NCI-H187 (cell line): Measurements from ENCODE around the gene TBC1D4.

ENCODE experiments used
- DNase-seq, 2 experiments: peaks; one replicate each; lab custom pipeline; 2025; lab: John Stamatoyannopoulos, UW

Gene TBC1D4

GRCh38 chr13:75489502-75490263, 7.7 kb upstream of the TBC1D4 start:
- no peak for DNase-seq

DNA sequence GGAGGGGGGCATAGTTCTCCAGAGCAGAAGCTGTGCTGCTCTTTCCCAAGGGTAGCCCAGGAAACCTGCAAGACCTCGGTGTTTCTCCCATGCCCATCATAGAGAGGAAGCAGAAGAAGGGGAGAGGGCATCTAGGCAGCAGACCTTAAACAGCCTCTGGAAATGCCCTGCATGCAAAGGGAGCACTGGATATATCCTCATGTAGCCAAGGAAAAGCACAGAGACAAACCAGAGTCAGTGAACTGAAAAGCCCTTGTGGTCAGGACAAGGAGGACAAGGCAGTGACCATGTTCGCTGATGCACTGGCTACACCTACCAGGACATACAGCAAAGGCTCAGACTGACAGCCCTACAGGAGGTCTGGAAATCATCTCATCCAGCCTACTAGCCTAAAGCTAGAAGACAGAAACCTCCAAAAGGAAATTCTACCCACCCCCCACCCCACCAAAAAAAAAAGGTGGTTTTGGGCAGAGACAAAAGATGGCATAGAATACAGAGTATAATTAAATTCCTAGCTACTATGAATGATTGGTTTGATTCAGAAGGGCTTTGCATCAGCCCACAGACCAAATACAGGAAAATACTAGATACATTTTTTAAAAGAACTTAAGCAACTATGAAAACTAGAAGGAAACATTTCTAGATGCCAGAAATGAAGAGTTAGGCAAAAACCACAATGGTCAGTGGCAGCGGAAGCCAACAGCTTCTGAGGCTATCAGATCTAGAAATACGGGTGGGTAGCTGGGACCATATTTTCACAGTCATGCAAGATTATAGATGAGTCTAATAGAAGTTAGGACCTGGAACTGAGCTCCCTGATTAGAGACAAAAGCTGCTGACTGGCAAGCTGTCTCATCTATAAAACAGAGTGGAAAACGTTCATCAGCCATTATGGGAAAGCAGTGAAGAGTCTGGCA, 4.4 kb upstream of the TBC1D4 start:
- DNase-seq = no peak

GRCh38 chr13:75485286-75486062, 3.5 kb upstream of the TBC1D4 start:
- no peak for DNase-seq

DNA sequence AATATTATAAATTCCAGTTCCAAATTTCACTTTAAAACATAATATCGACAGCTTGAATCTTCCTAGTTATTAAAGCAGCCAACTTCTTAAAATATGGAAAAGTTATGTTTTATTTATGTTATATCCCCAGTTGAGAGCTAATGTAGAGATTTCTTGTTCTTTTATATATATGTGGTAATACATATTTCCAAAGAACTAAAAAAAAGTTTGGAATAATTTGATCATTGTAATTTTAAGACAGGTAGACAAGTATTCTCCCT, 781 bp upstream of the TBC1D4 start:
- DNase-seq = no peak

- DNase-seq = peak in 1 of 2 experiments; percentile 16
Observed at GRCh38 chr13:75481176-75482069, 546 bp downstream of the TBC1D4 start.

DNA sequence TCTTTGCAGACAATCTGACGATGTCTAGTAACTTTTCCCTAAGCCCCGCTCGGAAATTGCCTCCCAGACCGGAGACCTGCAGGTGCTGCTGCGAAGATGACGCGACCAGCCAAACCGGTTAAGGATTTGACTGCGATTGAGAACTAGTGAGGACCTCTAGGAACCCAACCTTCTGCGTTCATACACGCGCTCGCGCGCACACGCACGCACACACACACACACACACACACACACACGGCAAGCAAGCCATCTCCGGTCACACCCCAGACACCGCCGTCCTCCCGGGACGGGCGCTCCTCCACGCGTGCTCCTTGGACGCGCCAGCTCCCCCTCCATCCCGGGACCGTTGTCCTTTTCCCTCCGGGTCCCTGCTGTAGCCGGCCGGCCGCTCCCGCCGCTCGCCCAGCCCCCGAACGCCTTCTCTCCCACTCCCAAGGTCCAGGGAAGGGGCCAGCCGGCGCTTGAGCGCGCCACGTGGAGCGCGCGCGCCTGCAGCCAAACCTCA, 1.2 kb downstream of the TBC1D4 start:
- no peak for DNase-seq

GRCh38 chr13:75479102-75479740, 2.7 kb downstream of the TBC1D4 start:
- no peak for DNase-seq

DNA sequence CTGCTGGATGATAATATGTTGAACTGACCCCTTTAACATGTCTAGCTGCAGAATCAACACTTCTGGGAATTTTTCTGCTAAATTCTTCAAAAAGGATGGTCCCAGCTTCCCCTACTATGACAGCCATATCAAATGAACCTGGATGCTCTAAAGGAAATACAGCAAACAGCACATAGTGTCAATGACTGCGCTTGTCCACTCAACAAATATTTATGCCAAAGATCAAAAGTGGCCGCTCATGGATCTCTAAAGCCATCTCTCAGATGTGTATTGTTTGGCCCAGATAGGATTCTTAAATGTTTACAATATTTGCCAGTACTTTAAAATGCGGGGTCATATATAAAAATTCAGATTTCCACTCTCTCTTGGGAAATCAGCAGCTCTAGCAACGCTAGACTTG, 3.3 kb downstream of the TBC1D4 start:
- no peak for DNase-seq

DNA sequence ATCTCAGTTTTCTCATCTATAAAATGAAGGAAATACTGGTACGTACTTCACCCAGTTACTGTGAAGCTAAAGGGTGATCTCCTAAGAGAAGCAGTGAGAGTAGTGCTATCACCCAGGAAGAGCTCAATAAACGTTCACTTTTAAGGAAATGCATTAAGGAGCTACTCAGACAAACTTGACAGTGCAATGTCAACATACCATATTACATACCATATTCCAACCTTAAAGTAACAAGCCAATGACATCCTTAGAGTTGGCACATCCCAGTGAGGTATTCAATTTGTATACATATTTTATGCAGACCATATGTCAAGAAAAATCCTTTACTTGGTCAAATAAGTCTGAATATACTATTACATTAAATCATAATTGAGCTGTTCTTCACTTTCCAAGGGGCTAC, 7.0 kb downstream of the TBC1D4 start:
- DNase-seq = no peak

GRCh38 chr13:75473468-75473867, 8.5 kb downstream of the TBC1D4 start:
- no peak for DNase-seq

GRCh38 chr13:75470676-75471075, 11.3 kb downstream of the TBC1D4 start:
- no peak for DNase-seq

DNA sequence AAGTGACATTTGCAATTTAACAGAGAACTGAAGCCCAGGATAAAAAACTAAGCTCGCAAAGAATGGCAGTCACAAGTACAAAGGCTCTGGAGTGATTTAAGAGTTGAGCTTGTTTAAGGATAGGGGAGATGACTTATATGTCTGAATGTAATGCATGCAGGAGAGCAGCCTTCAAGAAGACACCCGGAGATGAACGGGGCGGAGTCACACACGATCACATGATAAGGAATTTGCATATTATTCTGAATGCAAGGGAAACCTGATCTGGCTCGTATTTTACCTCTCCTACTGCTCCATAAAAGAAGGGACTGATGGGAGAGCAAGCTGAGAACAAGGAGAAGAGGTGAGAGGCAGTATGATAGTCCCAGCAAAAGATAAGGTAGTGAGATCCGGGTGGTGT, 12.9 kb downstream of the TBC1D4 start:
- DNase-seq = no peak

- DNase-seq = no peak
Observed at GRCh38 chr13:75468602-75469001, 13.4 kb downstream of the TBC1D4 start.

- no peak for DNase-seq
Observed at GRCh38 chr13:75468098-75468497, 13.9 kb downstream of the TBC1D4 start.

DNA sequence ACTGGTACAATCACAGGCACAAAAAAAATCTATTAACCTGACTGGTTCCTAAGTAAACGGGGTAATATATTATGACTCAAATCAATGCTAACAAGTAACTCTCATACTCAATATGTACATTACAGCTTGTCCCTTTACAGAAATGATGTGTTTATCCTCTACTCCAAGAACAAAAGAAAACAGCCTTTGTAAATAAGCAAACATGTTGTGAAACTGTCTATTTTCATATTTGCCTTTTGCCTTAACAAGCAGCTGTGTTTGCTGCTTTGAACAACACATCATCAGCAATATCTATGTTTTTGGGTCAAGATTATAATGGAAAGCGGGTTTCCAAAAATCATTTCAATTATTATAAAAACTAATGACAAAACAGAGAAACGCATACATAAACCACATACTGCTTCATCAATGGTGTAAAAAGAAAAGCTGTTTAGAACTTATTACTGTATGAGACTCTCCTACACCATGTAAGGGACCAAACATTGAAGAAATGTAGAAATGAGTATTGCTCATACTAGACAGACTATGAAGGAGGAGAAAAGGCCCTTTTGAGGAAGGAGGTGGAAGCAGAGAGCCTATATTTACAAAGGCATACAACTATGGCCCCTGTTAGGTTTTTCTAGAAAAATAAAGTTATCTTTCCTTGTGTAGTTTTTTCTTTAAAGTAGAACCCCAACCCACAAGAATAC, 14.8 kb downstream of the TBC1D4 start:
- DNase-seq = no peak

GRCh38 chr13:75465236-75465635, 16.7 kb downstream of the TBC1D4 start:
- no peak for DNase-seq

DNA sequence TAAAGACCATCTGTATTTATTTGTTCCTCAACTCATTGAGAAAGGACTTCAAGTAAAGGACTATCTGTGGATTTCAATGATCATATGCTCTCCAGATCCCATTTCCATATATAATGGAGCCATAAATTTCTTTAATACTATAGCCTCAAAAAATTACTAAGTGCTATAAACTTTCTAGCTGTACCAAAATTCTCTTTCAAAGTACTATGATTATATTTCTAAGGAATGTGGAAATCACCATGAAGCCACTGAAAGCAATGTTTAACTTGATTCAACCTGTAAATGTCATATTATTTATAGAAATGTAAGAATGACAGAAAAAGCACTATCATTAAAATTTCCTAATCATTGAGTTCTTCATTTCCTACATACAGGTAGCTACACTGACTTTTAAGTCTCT, 20.7 kb downstream of the TBC1D4 start:
- DNase-seq = no peak

GRCh38 chr13:75460644-75461043, 21.3 kb downstream of the TBC1D4 start:
- no peak for DNase-seq

DNA sequence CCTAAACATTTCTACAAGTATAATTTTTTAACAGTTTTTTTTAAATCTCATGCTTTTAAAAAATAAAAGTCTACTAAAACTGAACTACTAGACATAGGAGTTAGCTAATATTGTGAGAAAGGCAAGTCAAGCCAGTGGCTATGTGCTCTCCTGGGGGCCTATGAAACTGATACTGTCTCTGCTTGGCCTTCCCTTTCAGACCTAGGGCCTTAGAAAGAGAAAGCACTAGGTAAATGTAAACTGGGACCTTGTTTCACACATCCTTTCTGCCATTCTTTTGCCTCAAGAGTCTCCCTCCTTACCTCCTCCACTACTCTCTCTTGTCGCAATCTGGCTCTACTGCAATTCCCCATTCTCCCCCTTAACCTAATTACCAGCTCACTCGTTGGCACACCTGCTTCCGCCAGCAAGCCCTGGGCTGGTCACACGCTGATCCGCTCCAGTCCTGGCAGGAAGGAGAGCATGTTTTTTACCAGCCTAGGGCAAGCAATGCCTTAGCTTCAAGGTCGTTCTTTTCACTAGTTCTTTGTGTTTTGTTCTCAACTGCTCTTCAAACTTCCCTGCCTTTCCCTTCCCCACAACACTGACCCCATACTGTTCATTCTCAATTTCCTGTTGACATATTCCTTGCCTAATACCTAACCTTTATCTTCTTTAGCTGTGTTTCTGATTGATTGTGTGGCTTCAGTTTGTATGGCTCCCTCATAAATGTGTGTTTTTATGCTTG, 23.1 kb downstream of the TBC1D4 start:
- DNase-seq = no peak

DNA sequence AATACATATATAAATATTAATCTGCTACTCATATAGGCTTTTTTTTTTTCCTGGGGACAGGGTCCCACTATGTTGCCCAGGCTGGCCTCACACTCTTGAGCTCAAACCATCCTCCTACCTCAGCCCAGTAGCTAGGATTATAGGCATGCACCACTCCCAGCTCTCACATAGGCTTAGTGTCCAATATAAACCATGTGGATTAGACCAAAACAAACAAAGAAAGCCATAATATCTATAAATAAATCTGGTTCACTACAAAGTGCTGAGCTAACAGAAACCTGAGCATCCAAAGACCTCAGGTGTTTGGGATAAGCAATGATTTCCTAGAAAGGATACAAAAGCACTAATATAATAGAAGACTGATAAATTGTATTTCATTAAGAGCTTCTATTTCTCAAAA, 26.0 kb downstream of the TBC1D4 start:
- DNase-seq = no peak
